Transverse colon (tissue), 4 donors: ENCODE data around the gene CACNA1C. TPM values are rescaled to one million over a fixed set of nuclear protein-coding genes. Genes with fewer than 3 reads are reported as not detected.

Experiments used
- DNase-seq: peaks from one replicate; pipeline ENCODE4 v3.0.0-alpha.2; 2019
- H3K27ac ChIP-seq, 4 donors: fragments of 200-600 bp; sonication (generic); 2 replicates each; pipeline ENCODE4 v1.5.1; 2016 to 2018; ENCODE audit warnings: inconsistent platforms in 4 of 4
- H3K27me3 ChIP-seq: fragments of 200-600 bp; sonication (generic); 2 replicates; pipeline ENCODE4 v1.5.1; 2017; ENCODE audit warnings: inconsistent platforms
- H3K36me3 ChIP-seq, 4 donors: fragments of 200-600 bp; sonication (generic); 2 replicates each; pipeline ENCODE4 v1.5.1; 2017 to 2019; ENCODE audit warnings: inconsistent platforms in 4 of 4
- H3K4me1 ChIP-seq, 4 donors: fragments of 200-600 bp; sonication (generic); 2 replicates each; pipeline ENCODE4 v1.5.1; 2017 to 2020; ENCODE audit warnings: inconsistent platforms in 4 of 4
- H3K4me3 ChIP-seq, 4 donors: fragments of 200-600 bp; sonication (generic); 1 replicate in 1 of 4; 2 replicates in 3 of 4; pipeline versions ENCODE4 v1.5.1 to v1.6.1; 2017 to 2019; ENCODE audit warnings: inconsistent platforms in 4 of 4
- H3K9me3 ChIP-seq, 2 donors: fragments of 200-600 bp; sonication (generic); 2 replicates each; pipeline ENCODE4 v1.5.1; 2017 to 2019; ENCODE audit warnings: inconsistent platforms in 2 of 2
- CTCF ChIP-seq, 5 experiments: fragments of 200-600 bp in 3 of 5; fragments of 450-650 bp in 2 of 5; sonication (generic) in 3 of 5; IDR thresholded peaks; 1 replicate in 2 of 5; 2 replicates in 3 of 5; pipeline ENCODE4 v1.5.1; 2016 to 2017; ENCODE audit warnings: antibody characterized with exemption in 5 of 5, inconsistent platforms in 3 of 5, mild to moderate bottlenecking in 2 of 5, moderate library complexity in 1 of 5
- EP300 ChIP-seq: sonication (generic); formaldehyde crosslinking; IDR thresholded peaks from one replicate; pipeline ENCODE4 v1.6.1; 2017; ENCODE audit warnings: antibody characterized with exemption, low read depth
- POLR2A ChIP-seq: fragments of 450-650 bp; IDR thresholded peaks from one replicate; pipeline ENCODE4 v1.6.1; 2016; ENCODE audit warnings: antibody characterized with exemption, mild to moderate bottlenecking, moderate library complexity
- POLR2AphosphoS5 ChIP-seq, 3 donors: sonication (generic); formaldehyde crosslinking; IDR thresholded peaks; one replicate each; pipeline ENCODE4 v1.6.1; 2016; ENCODE audit warnings: antibody characterized with exemption in 3 of 3
- WGBS, 2 donors: methylation state at CpG; one replicate each; pipeline ENCODE4 v1.1.5; 2018; ENCODE audit warnings: low coverage in 1 of 2; 5-methylcytosine and 5-hydroxymethylcytosine counted together
- in situ Hi-C, 4 donors: fragments of 200-750 bp; cut with MboI; loops; one replicate each; pipeline versions ENCODE4 v1.15.0 to v1.15.1; 2017; ENCODE audit warnings: low sequenced_read_pairs in 3 of 4, low pct_ligation_motif_present in 1 of 4, low pct_unique_long_range_greater_than_20kb in 1 of 4
- intact Hi-C: fragments of 100-400 bp; cut with DNase I; formaldehyde crosslinking; loops from one replicate; pipeline ENCODE4 v1.15.1; 2023; ENCODE audit warnings: low total_unique reads
- total RNA-seq, 4 donors: library from RNA; depleted of rRNA; stranded (reverse); fragments of >200 nt; gene quantifications; one replicate each; pipeline ENCODE4 v1.1.0, GENCODE V29; 2016

The CACNA1C gene
- total RNA-seq, 4 donors from 2014 or later: 18.8 to 35.2 (median 24.8) TPM

GRCh38 chr12:2374092-2374906, 321.5 kb downstream of the CACNA1C start:
- WGBS, 2 donors: 87 to 90% methylated on average over 3 to 10 of the region's 10 CpGs
- Histone ChIP-seq H3K36me3 (no peaks in the 10 kb centered on the region), H3K27ac (peak overlapping the region; percentile 13 to 41 (median 26)), H3K4me3 (no peak overlapping the region), H3K27me3 (no peaks in the 10 kb centered on the region), H3K4me1 (peaks cover 0 to 7% (median 5%) of the 10 kb centered on the region in 4 donors), H3K9me3 (no peaks in the 10 kb centered on the region)
- TF ChIP-seq POLR2A (no peak), CTCF (IDR thresholded peaks at IDR 0.05) (no peak), POLR2AphosphoS5 (IDR thresholded peaks at IDR 0.05) (no peak), EP300 (no peak)
- in situ Hi-C loops (no loop called here), intact Hi-C loops (no loop called here)
- DNase-seq: no peak

GRCh38 chr12:2375871-2376270, 323.1 kb downstream of the CACNA1C start:
- no peak for TF ChIP-seq POLR2AphosphoS5 (IDR thresholded peaks at IDR 0.05)
- no peak for TF ChIP-seq EP300
- Histone ChIP-seq H3K36me3 (no peaks in the 10 kb centered on the region), H3K4me3 (no peak overlapping the region), H3K4me1 (peaks cover 5 to 12% (median 7%) of the 10 kb centered on the region in 4 donors), H3K27me3 (no peaks in the 10 kb centered on the region), H3K9me3 (no peaks in the 10 kb centered on the region), H3K27ac (peak overlapping the region in 1 of 4 donors; percentile 2)
- intact Hi-C loops: no loop called here
- no peak for DNase-seq
- WGBS, 2 donors: 43 to 78% methylated on average over 1 to 3 of the region's 3 CpGs
- in situ Hi-C loops: loop anchor here in 1 of 4 donors (25.0 kb wide), 1 partner anchor 314 kb away; the partner anchor contains the start of gene CACNA1C

GRCh38 chr12:2376908-2377657, 324.3 kb downstream of the CACNA1C start:
- in situ Hi-C loops (loop anchor here in 1 of 4 donors (25.0 kb wide), 1 partner anchor 315 kb away; the partner anchor contains the start of gene CACNA1C), intact Hi-C loops (no loop called here)
- Histone ChIP-seq H3K9me3 (no peaks in the 10 kb centered on the region), H3K4me3 (no peak overlapping the region), H3K27ac (peak overlapping the region in 3 of 4 donors; percentile 43 to 66 (median 59)), H3K27me3 (no peaks in the 10 kb centered on the region), H3K4me1 (peaks cover 5 to 12% (median 7%) of the 10 kb centered on the region in 4 donors), H3K36me3 (no peaks in the 10 kb centered on the region)
- peak; percentile 18 for DNase-seq
- TF ChIP-seq POLR2A: no peak
- no peak for TF ChIP-seq POLR2AphosphoS5 (IDR thresholded peaks at IDR 0.05)
- no peak for TF ChIP-seq CTCF (IDR thresholded peaks at IDR 0.05)
- WGBS, 2 donors: 25 to 54% methylated on average over 3 to 20 of the region's 20 CpGs

GRCh38 chr12:2378835-2379330, 326.1 kb downstream of the CACNA1C start:
- in situ Hi-C loops: loop anchor here in 1 of 4 donors (25.0 kb wide), 1 partner anchor 317 kb away; the partner anchor contains the start of gene CACNA1C
- no peaks in the 10 kb centered on the region for H3K36me3 ChIP-seq
- H3K9me3 ChIP-seq: no peaks in the 10 kb centered on the region
- intact Hi-C loops: no loop called here
- no peak for DNase-seq
- peak overlapping the region; percentile 31 to 66 (median 51) for H3K27ac ChIP-seq
- H3K4me1 ChIP-seq: peaks cover 15 to 27% (median 19%) of the 10 kb centered on the region in 4 donors
- H3K27me3 ChIP-seq: no peaks in the 10 kb centered on the region
- 56 to 67% methylated on average over 7 of the region's 7 CpGs for WGBS, 2 donors
- no peak overlapping the region for H3K4me3 ChIP-seq
- TF ChIP-seq EP300 (no peak), POLR2AphosphoS5 (IDR thresholded peaks at IDR 0.05) (peak in 1 of 3 donors; percentile 9)
